K562 (cell line): ENCODE data around the gene RNF11. TPM values are rescaled to one million over a fixed set of nuclear protein-coding genes. Genes with fewer than 3 reads are reported as not detected.

Source experiments
- ATAC-seq: fragments of 200-7000 bp; cut with Tn5 transposase; 3 replicates; pipeline ENCODE4 v1.9.1; 2020; ENCODE audit warnings: moderate library complexity
- BruUV-seq: library from RNA; stranded (reverse); fragments of 400-500 nt; replicated peaks from 2 replicates; lab custom pipeline; 2021; lab: Mats Ljungman, UMichigan
- CTCF ChIA-PET: fragments of 300-600 bp; formaldehyde crosslinking; extraction: SDS; loops from one replicate; lab custom pipeline; 2021; ENCODE audit warnings: low intra/inter-chr PET ratio; lab: Yijun Ruan, JAX
- POLR2A ChIA-PET: fragments of 300-600, 350-650 bp; sonication (Branson Sonifier 250); formaldehyde crosslinking; extraction: SDS; loops from one replicate; lab custom pipeline; 2021; ENCODE audit warnings: antibody characterized with exemption, inconsistent platforms; lab: Yijun Ruan, JAX
- DNase-seq, 4 experiments: peaks; one replicate each; pipeline versions ENCODE4 v3.0.0 to v3.0.0-alpha.2; 2011 to 2018; ENCODE audit warnings: low spot score in 3 of 4, mixed read lengths in 3 of 4; ENCODE audit errors: extremely low read depth in 1 of 4
- FAIRE-seq: peaks from 2 replicates; lab custom pipeline; 2011; peaks lifted over from hg19 to GRCh38; lab: Jason Lieb, UNC
- H2AFZ ChIP-seq: 2 replicates; pipeline ENCODE4 v1.6.0; 2011; ENCODE audit warnings: low read depth, low read length, control low read depth, inconsistent platforms
- H3K27ac ChIP-seq: fragments of 200-600 bp; 3 replicates; pipeline ENCODE4 v1.8.0; 2011; ENCODE audit warnings: low read depth, mild to moderate bottlenecking, control low read depth, inconsistent platforms, low read length, moderate library complexity, mixed read lengths; ENCODE audit errors: extremely low read depth
- H3K27me3 ChIP-seq, 2 experiments: fragments of 300-600 bp in 1 of 2; 2 replicates in 1 of 2; 3 replicates in 1 of 2; pipeline versions ENCODE4 v1.6.0 to v1.8.0; 2011; ENCODE audit warnings: inconsistent platforms in 2 of 2, low read length in 2 of 2, mild to moderate bottlenecking in 1 of 2, mixed read lengths in 1 of 2, moderate library complexity in 1 of 2; ENCODE audit not compliant: control insufficient read depth in 2 of 2, insufficient read depth in 2 of 2
- H3K36me3 ChIP-seq: fragments of 300-600 bp; 3 replicates; pipeline ENCODE4 v1.8.0; 2011; ENCODE audit warnings: mild to moderate bottlenecking, low read length, inconsistent platforms; ENCODE audit not compliant: control insufficient read depth, insufficient read depth
- H3K4me1 ChIP-seq, 2 experiments: fragments of 200-600 bp in 1 of 2; replicated peaks in 1 of 2; 2 replicates in 1 of 2; 3 replicates in 1 of 2; pipeline versions ENCODE4 v1.5.1 to v1.8.0; 2011; ENCODE audit warnings: inconsistent platforms in 2 of 2, low read length in 2 of 2, mild to moderate bottlenecking in 1 of 2, mixed read lengths in 1 of 2, moderate library complexity in 1 of 2; ENCODE audit not compliant: control insufficient read depth in 2 of 2, insufficient read depth in 2 of 2
- H3K4me2 ChIP-seq: 2 replicates; pipeline ENCODE4 v1.6.1; 2011; ENCODE audit warnings: low read length, control low read depth, inconsistent platforms, mixed read lengths; ENCODE audit not compliant: insufficient read depth
- H3K4me3 ChIP-seq: fragments of 200-600 bp; sonication (generic), shearing (Covaris generic); 2 replicates; pipeline ENCODE4 v1.5.1; 2016; ENCODE audit warnings: control low read depth, inconsistent platforms
- H3K79me2 ChIP-seq: fragments of 200-600 bp; 3 replicates; pipeline ENCODE4 v1.8.0; 2011; ENCODE audit warnings: low read length, inconsistent platforms; ENCODE audit not compliant: control insufficient read depth, insufficient read depth
- H3K9ac ChIP-seq, 2 experiments: 2 replicates each; pipeline versions ENCODE4 v1.6.0 to v1.6.1; 2011; ENCODE audit warnings: low read depth in 2 of 2, low read length in 2 of 2, control low read depth in 1 of 2, inconsistent platforms in 1 of 2, mild to moderate bottlenecking in 1 of 2, mixed read lengths in 1 of 2; ENCODE audit not compliant: insufficient read depth in 1 of 2
- H3K9me1 ChIP-seq: one replicate; pipeline ENCODE4 v1.6.0; 2011; ENCODE audit warnings: inconsistent platforms, mild to moderate bottlenecking, low read length, moderate library complexity; ENCODE audit not compliant: control insufficient read depth, insufficient read depth
- H3K9me3 ChIP-seq: replicated peaks from 2 replicates; pipeline ENCODE4 v1.5.1; 2011; ENCODE audit warnings: low read depth, low read length, inconsistent platforms; ENCODE audit not compliant: control insufficient read depth, insufficient read depth
- H4K20me1 ChIP-seq: replicated peaks from 2 replicates; pipeline ENCODE4 v1.6.1; 2011; ENCODE audit warnings: low read length, inconsistent platforms, mixed read lengths; ENCODE audit not compliant: control insufficient read depth, insufficient read depth
- ATF1 ChIP-seq, 2 experiments: fragments of 450-650 bp in 1 of 2; IDR thresholded peaks; 2 replicates each; pipeline ENCODE4 v1.6.1; 2016; ENCODE audit warnings: missing compliant biosample characterization in 1 of 2, missing genetic modification characterization in 1 of 2
- ATF3 ChIP-seq, 2 experiments: fragments of 450-650 bp in 1 of 2; sonication (generic) in 1 of 2; formaldehyde crosslinking in 1 of 2; IDR thresholded peaks in 1 of 2; conservative IDR thresholded peaks in 1 of 2; 2 replicates each; pipeline versions ENCODE4 v1.6.1 to v1.8.1; 2016 to 2023; ENCODE audit warnings: mild to moderate bottlenecking in 2 of 2, moderate library complexity in 2 of 2, inconsistent platforms in 1 of 2, missing genetic modification reagents in 1 of 2
- JUN ChIP-seq, 2 experiments: sonication (generic) in 1 of 2; formaldehyde crosslinking in 1 of 2; IDR thresholded peaks; 2 replicates each; pipeline versions ENCODE4 v1.6.1 to v1.8.0; 2012 to 2022; ENCODE audit warnings: borderline replicate concordance in 2 of 2, mild to moderate bottlenecking in 2 of 2, improper control_type of control experiment in 1 of 2, low read depth in 1 of 2, low read length in 1 of 2, missing genetic modification reagents in 1 of 2
- RBM15 ChIP-seq: fragments of 200-400 bp; formaldehyde crosslinking; IDR thresholded peaks from 2 replicates; pipeline ENCODE4 v1.6.1; 2018; ENCODE audit warnings: mild to moderate bottlenecking, low read length, moderate library complexity; ENCODE audit not compliant: insufficient read depth
- ZBED1 ChIP-seq: IDR thresholded peaks from 2 replicates; pipeline ENCODE4 v1.6.1; 2014
- ZBTB7A ChIP-seq: IDR thresholded peaks from 2 replicates; pipeline ENCODE4 v1.6.1; 2011; ENCODE audit warnings: low read depth, mild to moderate bottlenecking, low read length, moderate library complexity, borderline replicate concordance; ENCODE audit not compliant: control insufficient read depth
- ZFX ChIP-seq: sonication (generic); formaldehyde crosslinking; IDR thresholded peaks from 2 replicates; pipeline ENCODE4 v1.8.0; 2022; ENCODE audit warnings: mild to moderate bottlenecking, missing genetic modification reagents, moderate library complexity
- ZNF318 ChIP-seq, 2 experiments: fragments of 450-650 bp; IDR thresholded peaks; 2 replicates each; pipeline ENCODE4 v1.6.1; 2016; ENCODE audit warnings: mild to moderate bottlenecking in 2 of 2, borderline replicate concordance in 1 of 2, low read depth in 1 of 2, moderate library complexity in 1 of 2
- WGBS: fragments of 100-300 bp; shearing (Covaris generic); methylation state at CpG from one replicate; pipeline ENCODE4 v1.1.6; 2016; ENCODE audit warnings: low coverage, mixed read lengths; ENCODE audit not compliant: insufficient coverage; ENCODE audit errors: missing lambda C conversion rate; 5-methylcytosine and 5-hydroxymethylcytosine counted together
- in situ Hi-C: fragments of 300-500 bp; cut with MboI; formaldehyde crosslinking; loops from 4 replicates; pipeline ENCODE4 v1.15.0; 2018; ENCODE audit warnings: inconsistent platforms, mixed read lengths
- intact Hi-C: fragments of 100-400 bp; cut with micrococcal nuclease; formaldehyde crosslinking; loops from 2 replicates; pipeline ENCODE4 v1.14.2; 2022
- polyA plus RNA-seq, 8 experiments: library from polyadenylated mRNA; depleted of rRNA in 4 of 8; stranded (reverse) in 5 of 8; unstranded in 3 of 8; fragments of >200 nt; fragmentation: Nextera tagmentation in 2 of 8; fragmentation: Illumina TruSeq in 1 of 8; extraction: Ambion mirVana in 2 of 8; extraction: Trizol in 1 of 8; gene quantifications; 2 replicates each; pipeline versions ENCODE4 v1.2.1 to v1.2.3, GENCODE V29; 2011 to 2014; ENCODE audit warnings: inconsistent platforms in 1 of 8, missing spikeins in 1 of 8
- total RNA-seq, 7 experiments: library from RNA; depleted of rRNA in 6 of 7; stranded (reverse); fragments of >200 nt in 6 of 7; fragmentation: Illumina TruSeq in 2 of 7; extraction: Trizol in 2 of 7; gene quantifications; 2 replicates each; pipeline versions ENCODE4 v1.2.1 to v1.2.3, GENCODE V29; 2011 to 2021; ENCODE audit warnings: low replicate concordance in 1 of 7

The RNF11 gene
- total and polyA plus RNA-seq, 9 of the 15 experiments (the other 6 are each of a cell fraction or from before 2014, with no cell fraction given): 5.7 to 34.3 (median 23.1) TPM

GRCh38 chr1:51237351-51238033, 1.4 kb downstream of the RNF11 start:
- Histone ChIP-seq H3K27ac (peak overlapping the region; percentile 89), H3K27me3 (no peaks in the 10 kb centered on the region), H3K9me3 (no peaks in the 10 kb centered on the region), H2AFZ (peak overlapping the region; percentile 34; the same call in 1 of the 2 replicates), H3K9ac (peak overlapping the region; percentile 94 to 96; a peak in 3 of 4 replicates), H3K9me1 (no peaks in the 10 kb centered on the region), H3K4me1 (peaks cover 19 to 30% of the 10 kb centered on the region in 2 experiments), H4K20me1 (peaks cover 33% of the 10 kb centered on the region), H3K4me2 (peak overlapping the region; percentile 97), H3K4me3 (peak overlapping the region; percentile 94), H3K36me3 (peaks cover 4% of the 10 kb centered on the region; the same call in 2 of the 3 replicates), H3K79me2 (peaks cover 64% of the 10 kb centered on the region)
- ChIA-PET CTCF (no interaction called here), POLR2A (interaction anchor here (1.0 to 2.0 kb wide), 7 partner anchors 10 to 27 kb away, joined by 3 to 11 read pairs (median 6); no protein-coding TSS in a partner anchor)
- intact Hi-C loops: loop anchor here (2.0 to 5.0 kb wide), 3 partner anchors 47 to 280 kb away; partner anchors contain the start of gene EPS15
- ATAC-seq: no peak
- 1% methylated on average over 9 of the region's 9 CpGs for WGBS
- no peak for DNase-seq
- TSS peak; percentile 52 for BruUV-seq
- peak; percentile 23 for FAIRE-seq
- in situ Hi-C loops: no loop called here
- TF ChIP-seq JUN (IDR thresholded peaks at IDR 0.05; ENCODE audit: borderline replicate concordance, low read depth, low read length): 0 out of 2 replicates have a peak, but pooled peaks have one; percentile 33
- no peak for TF ChIP-seq JUN (CRISPR knock-in tag; IDR thresholded peaks at IDR 0.05; ENCODE audit: borderline replicate concordance)
- peak; percentile 96 for TF ChIP-seq ATF3 (IDR thresholded peaks at IDR 0.05)
- no peak for TF ChIP-seq ATF3 (CRISPR knock-in tag; conservative IDR thresholded peaks at IDR 0.05)
- no peak for TF ChIP-seq ZFX (CRISPR knock-in tag)
- TF ChIP-seq ZBED1: no peak
- peak in 1 of 2 experiments; percentile 30; a peak in 1 of 4 replicates for TF ChIP-seq ZNF318 (IDR thresholded peaks at IDR 0.05; ENCODE audit: borderline replicate concordance in 1 of 2, low read depth in 1 of 2)
- TF ChIP-seq ZBTB7A: no peak
- TF ChIP-seq ATF1 (CRISPR knock-in tag; IDR thresholded peaks at IDR 0.05): no peak
- TF ChIP-seq ATF1 (tag; IDR thresholded peaks at IDR 0.05): peak; percentile 44
- no peak for TF ChIP-seq RBM15
